Activated naive CD4-positive, alpha-beta T cell treated with anti-CD3 and anti-CD28 coated beads for 36 hours (primary cell): Measurements from ENCODE around the gene SLC26A9. TPM values are rescaled to one million over a fixed set of nuclear protein-coding genes. Genes with fewer than 3 reads are reported as not detected.

ENCODE experiments used
- CTCF ChIA-PET: fragments of 350-600 bp; sonication (Branson Sonifier 250); formaldehyde crosslinking; loops from one replicate; lab custom pipeline; 2021; ENCODE audit warnings: antibody characterized with exemption; lab: Charles Lee
- DNase-seq: peaks from one replicate; pipeline ENCODE4 v3.0.0-alpha.2; 2020
- H3K27ac Mint-ChIP-seq: one replicate; pipeline ENCODE4 v1.8.0; 2021; ENCODE audit warnings: mild to moderate bottlenecking, mixed read lengths
- H3K27me3 Mint-ChIP-seq: one replicate; pipeline ENCODE4 v1.8.0; 2021; ENCODE audit warnings: low read depth, mixed read lengths
- H3K36me3 Mint-ChIP-seq: one replicate; pipeline ENCODE4 v1.8.0; 2021; ENCODE audit warnings: low read depth, mixed read lengths
- H3K4me1 Mint-ChIP-seq: one replicate; pipeline ENCODE4 v1.8.0; 2021; ENCODE audit warnings: low read depth, mixed read lengths
- H3K4me3 Mint-ChIP-seq: one replicate; pipeline ENCODE4 v1.8.0; 2021; ENCODE audit warnings: mild to moderate bottlenecking, moderate library complexity, mixed read lengths
- H3K9me3 Mint-ChIP-seq: one replicate; pipeline ENCODE4 v1.8.0; 2021; ENCODE audit warnings: mixed read lengths
- intact Hi-C: fragments of 100-400 bp; cut with micrococcal nuclease; formaldehyde crosslinking; loops from one replicate; pipeline ENCODE4 v1.15.1; 2023
- total RNA-seq, 2 experiments: library from RNA; stranded (reverse); gene quantifications; one replicate each; pipeline ENCODE4 v1.2.3, GENCODE V29; 2021

The SLC26A9 gene
- total RNA-seq, 2 experiments from 2014 or later: not detected

DNA sequence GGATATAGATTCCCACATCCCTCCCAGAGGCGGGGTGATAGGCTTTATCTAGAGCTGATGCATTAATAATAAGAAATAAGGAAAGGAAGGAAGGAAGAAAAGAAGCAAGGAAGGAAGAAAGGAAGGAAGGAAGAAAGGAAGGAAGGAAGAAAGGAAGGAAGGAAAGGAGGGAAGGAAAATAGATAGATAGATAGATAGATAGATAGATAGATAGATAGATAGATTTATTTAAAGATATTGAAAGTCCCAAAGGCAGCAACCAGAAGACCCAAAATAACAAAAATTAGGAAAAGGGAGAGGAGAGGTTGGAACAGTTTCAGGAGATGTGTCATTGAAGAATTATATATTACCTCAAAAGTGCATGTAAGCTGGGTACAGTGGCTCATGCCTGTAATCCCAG, 12.2 kb upstream of the SLC26A9 start:
- Mint-ChIP-seq H3K9me3 (no peaks in the 10 kb centered on the region), H3K27ac (no peak overlapping the region), H3K27me3 (peaks cover 12% of the 10 kb centered on the region), H3K4me1 (no peaks in the 10 kb centered on the region), H3K4me3 (no peak overlapping the region), H3K36me3 (no peaks in the 10 kb centered on the region)
- CTCF ChIA-PET: no interaction called here
- DNase-seq: no peak
- intact Hi-C loops: no loop called here

GRCh38 chr1:205954819-205955404, 11.7 kb upstream of the SLC26A9 start:
- H3K4me1 Mint-ChIP-seq: no peaks in the 10 kb centered on the region
- no peak for DNase-seq
- CTCF ChIA-PET: no interaction called here
- H3K27me3 Mint-ChIP-seq: peaks cover 9% of the 10 kb centered on the region
- no peaks in the 10 kb centered on the region for H3K9me3 Mint-ChIP-seq
- no peaks in the 10 kb centered on the region for H3K36me3 Mint-ChIP-seq
- intact Hi-C loops: no loop called here
- H3K4me3 Mint-ChIP-seq: no peak overlapping the region
- no peak overlapping the region for H3K27ac Mint-ChIP-seq

DNA sequence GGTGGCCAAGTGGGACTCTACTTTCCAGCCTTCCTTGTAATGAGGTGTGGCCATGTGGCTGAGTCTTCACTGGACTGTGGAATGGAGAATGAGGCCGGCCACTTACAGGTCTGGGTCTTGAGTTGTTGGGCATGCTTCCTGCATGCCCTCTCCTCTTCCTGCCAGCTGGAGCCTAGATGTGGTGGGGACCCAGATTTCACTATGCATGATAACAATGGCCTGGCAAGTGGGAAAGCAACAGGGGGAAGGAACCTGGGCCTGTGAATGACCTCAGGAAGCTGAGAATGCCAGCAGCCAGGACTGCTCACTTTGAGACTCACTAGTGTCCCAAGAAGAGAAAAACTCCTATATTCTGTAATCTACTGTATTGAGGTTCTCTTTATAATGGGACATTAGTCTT, 8.5 kb upstream of the SLC26A9 start:
- Mint-ChIP-seq H3K27me3 (peaks cover 4% of the 10 kb centered on the region), H3K9me3 (no peaks in the 10 kb centered on the region), H3K4me1 (no peaks in the 10 kb centered on the region), H3K36me3 (no peaks in the 10 kb centered on the region), H3K27ac (no peak overlapping the region), H3K4me3 (no peak overlapping the region)
- intact Hi-C loops: no loop called here
- CTCF ChIA-PET: interaction anchor here (1.5 to 3.1 kb wide), 3 partner anchors 9 to 35 kb away, joined by 5 to 20 read pairs (median 8); partner anchors contain the start of gene SLC26A9
- no peak for DNase-seq

DNA sequence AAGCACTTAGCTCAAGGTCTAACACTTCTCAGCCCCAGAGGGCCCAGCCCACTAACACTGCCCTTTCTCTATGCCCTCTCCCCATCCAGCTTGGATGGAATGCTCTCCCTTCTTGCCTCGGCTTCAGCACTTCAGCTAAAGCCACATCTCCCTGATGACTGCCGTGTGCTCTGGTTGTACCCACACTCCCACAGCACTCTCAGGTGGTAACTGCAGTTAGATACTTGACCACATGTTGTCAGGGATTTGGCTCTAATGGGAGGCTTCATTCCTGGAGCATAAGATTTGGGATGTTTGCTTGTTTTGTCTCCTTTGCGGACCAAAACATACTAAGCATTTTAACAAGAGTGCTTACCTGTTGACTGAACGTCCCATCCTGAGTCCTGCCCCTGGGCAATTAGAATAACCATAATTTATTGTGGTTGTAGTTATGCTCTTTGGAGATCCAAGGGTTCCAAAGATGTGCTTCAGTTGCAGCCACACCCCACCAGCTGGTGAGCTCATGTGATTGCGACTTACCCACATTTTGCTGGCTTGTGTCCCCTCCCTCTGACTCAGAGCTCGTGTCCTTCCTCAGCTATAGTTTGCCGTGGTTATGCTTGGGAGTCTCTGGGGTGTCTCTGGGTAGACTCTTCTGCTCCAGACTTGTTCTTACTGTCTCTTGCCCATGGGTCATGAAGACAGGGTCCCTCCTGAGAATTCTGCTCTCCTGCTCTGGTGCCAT, 7.7 kb upstream of the SLC26A9 start:
- no peak for DNase-seq
- intact Hi-C loops: no loop called here
- H3K36me3 Mint-ChIP-seq: no peaks in the 10 kb centered on the region
- no peak overlapping the region for H3K27ac Mint-ChIP-seq
- no peaks in the 10 kb centered on the region for H3K9me3 Mint-ChIP-seq
- H3K4me3 Mint-ChIP-seq: no peak overlapping the region
- no peaks in the 10 kb centered on the region for H3K4me1 Mint-ChIP-seq
- CTCF ChIA-PET: interaction anchor here (1.1 to 3.1 kb wide), 4 partner anchors 8 to 155 kb away, joined by 4 to 20 read pairs (median 6); partner anchors contain the start of gene SLC26A9
- peaks cover 4% of the 10 kb centered on the region for H3K27me3 Mint-ChIP-seq

- Mint-ChIP-seq H3K4me3 (no peak overlapping the region), H3K9me3 (no peaks in the 10 kb centered on the region), H3K4me1 (no peaks in the 10 kb centered on the region), H3K27ac (no peak overlapping the region), H3K27me3 (peaks cover 3% of the 10 kb centered on the region), H3K36me3 (no peaks in the 10 kb centered on the region)
- CTCF ChIA-PET: interaction anchor here (1.1 to 3.1 kb wide), 2 partner anchors 27 to 156 kb away, joined by 4 to 20 read pairs; no protein-coding TSS in a partner anchor
- DNase-seq: no peak
- intact Hi-C loops: no loop called here
Measured at GRCh38 chr1:205950280-205950679, 7.0 kb upstream of the SLC26A9 start.

DNA sequence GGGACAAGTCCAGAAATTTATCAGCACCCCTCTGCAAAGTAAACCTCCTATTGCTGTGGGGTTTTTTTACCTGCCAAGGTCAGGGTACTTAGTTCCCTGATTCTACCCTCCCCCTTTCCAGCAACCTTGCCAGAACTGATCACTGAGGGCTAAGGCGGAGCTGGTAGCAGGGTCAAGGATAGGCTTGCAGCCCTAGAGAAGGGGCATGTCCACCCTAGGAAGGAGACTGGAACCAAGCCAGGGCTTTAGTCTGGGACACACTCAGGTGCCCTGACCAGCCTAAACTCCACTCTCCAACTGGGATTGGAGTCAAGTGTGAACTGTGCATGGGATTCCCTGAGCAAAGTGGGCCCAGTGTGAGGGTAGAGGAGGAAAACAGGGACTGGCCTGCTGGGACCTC, 6.5 kb upstream of the SLC26A9 start:
- CTCF ChIA-PET: interaction anchor here (1.2 to 3.1 kb wide), 2 partner anchors 27 to 28 kb away, joined by 4 to 20 read pairs; no protein-coding TSS in a partner anchor
- no peak overlapping the region for H3K27ac Mint-ChIP-seq
- no peaks in the 10 kb centered on the region for H3K36me3 Mint-ChIP-seq
- no peaks in the 10 kb centered on the region for H3K4me1 Mint-ChIP-seq
- DNase-seq: no peak
- H3K4me3 Mint-ChIP-seq: no peak overlapping the region
- intact Hi-C loops: no loop called here
- no peaks in the 10 kb centered on the region for H3K27me3 Mint-ChIP-seq
- H3K9me3 Mint-ChIP-seq: no peaks in the 10 kb centered on the region

DNA sequence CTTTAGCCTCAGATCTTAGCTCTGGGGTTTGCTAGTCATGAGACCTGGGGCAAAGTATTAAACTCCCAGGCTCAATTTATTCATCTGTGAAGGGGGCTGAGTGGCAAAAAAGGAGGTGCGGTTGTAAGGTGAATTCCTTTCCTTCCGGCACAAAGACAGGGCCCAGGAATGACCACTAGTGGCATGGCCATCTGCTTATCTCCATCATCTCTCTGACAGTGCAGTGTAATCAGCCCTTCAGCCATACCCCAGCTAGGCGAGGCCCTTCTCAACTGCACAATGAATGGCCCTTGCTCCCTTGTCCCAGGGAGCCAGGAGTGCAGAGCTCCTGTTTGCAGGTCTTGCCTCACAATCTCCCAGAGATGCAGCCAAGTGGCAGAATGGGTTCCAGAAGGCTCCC, 5.6 kb upstream of the SLC26A9 start:
- CTCF ChIA-PET: interaction anchor here (1.2 kb wide), 1 partner anchor 28 kb away, joined by 4 read pairs; no protein-coding TSS in a partner anchor
- no peaks in the 10 kb centered on the region for H3K9me3 Mint-ChIP-seq
- H3K4me3 Mint-ChIP-seq: no peak overlapping the region
- intact Hi-C loops: no loop called here
- peaks cover under 1% of the 10 kb centered on the region for H3K27me3 Mint-ChIP-seq
- DNase-seq: no peak
- no peak overlapping the region for H3K27ac Mint-ChIP-seq
- H3K4me1 Mint-ChIP-seq: no peaks in the 10 kb centered on the region
- H3K36me3 Mint-ChIP-seq: no peaks in the 10 kb centered on the region

- no peak overlapping the region for H3K4me3 Mint-ChIP-seq
- CTCF ChIA-PET: interaction anchor here (1.8 kb wide), 1 partner anchor 29 kb away, joined by 4 read pairs; no protein-coding TSS in a partner anchor
- H3K27ac Mint-ChIP-seq: no peak overlapping the region
- peaks cover 4% of the 10 kb centered on the region for H3K27me3 Mint-ChIP-seq
- intact Hi-C loops: no loop called here
- no peak for DNase-seq
- no peaks in the 10 kb centered on the region for H3K4me1 Mint-ChIP-seq
- H3K9me3 Mint-ChIP-seq: no peaks in the 10 kb centered on the region
- H3K36me3 Mint-ChIP-seq: no peaks in the 10 kb centered on the region
Measured at GRCh38 chr1:205948039-205948438, 4.8 kb upstream of the SLC26A9 start.

DNA sequence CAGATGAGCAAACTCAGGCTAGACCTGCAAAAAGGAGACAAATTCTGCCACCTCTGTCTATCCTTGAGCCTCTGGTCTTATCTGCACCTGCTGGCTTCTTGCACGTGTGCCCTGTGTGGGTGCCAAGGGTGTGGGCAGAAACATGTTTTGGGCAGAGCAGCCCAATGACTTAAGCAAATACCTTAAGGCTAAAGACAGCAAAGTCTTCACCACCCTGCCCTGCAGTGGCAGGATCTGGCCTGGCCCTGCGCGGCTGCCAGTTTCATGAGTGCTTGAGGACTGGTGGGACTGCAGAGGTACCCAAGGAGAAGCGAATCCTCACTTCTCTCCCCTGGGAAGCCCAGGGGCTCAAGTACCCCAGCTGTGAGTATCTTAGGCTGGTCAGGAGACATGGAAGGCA, 3.8 kb upstream of the SLC26A9 start:
- Mint-ChIP-seq H3K36me3 (no peaks in the 10 kb centered on the region), H3K27ac (no peak overlapping the region), H3K4me3 (no peak overlapping the region), H3K9me3 (no peaks in the 10 kb centered on the region), H3K27me3 (peaks cover 10% of the 10 kb centered on the region), H3K4me1 (no peaks in the 10 kb centered on the region)
- DNase-seq: no peak
- intact Hi-C loops: no loop called here
- CTCF ChIA-PET: interaction anchor here (1.8 kb wide), 1 partner anchor 30 kb away, joined by 4 read pairs; no protein-coding TSS in a partner anchor

DNA sequence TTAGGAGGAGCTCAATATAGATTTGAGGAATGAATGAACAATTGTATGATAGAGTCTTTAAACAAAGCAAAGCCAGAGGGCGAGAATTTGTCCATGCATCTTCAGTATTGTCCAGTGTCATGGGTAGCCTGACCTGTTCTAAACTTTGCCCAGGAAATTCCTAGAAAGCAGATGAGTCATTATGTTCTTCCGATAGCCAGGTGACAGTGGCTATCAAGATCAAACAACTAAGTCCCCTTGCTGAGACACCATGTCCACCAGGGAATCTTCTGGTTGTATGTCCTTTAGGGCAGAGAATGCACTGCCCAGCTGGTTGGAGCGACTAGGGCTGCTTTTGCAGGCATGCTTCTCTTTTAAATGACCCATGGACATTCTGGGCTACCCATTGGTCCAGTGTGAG, 1.8 kb upstream of the SLC26A9 start:
- no peak for DNase-seq
- Mint-ChIP-seq H3K9me3 (no peaks in the 10 kb centered on the region), H3K27ac (no peak overlapping the region), H3K27me3 (peaks cover 23% of the 10 kb centered on the region), H3K4me1 (no peaks in the 10 kb centered on the region), H3K4me3 (no peak overlapping the region), H3K36me3 (no peaks in the 10 kb centered on the region)
- CTCF ChIA-PET: no interaction called here
- intact Hi-C loops: no loop called here

DNA sequence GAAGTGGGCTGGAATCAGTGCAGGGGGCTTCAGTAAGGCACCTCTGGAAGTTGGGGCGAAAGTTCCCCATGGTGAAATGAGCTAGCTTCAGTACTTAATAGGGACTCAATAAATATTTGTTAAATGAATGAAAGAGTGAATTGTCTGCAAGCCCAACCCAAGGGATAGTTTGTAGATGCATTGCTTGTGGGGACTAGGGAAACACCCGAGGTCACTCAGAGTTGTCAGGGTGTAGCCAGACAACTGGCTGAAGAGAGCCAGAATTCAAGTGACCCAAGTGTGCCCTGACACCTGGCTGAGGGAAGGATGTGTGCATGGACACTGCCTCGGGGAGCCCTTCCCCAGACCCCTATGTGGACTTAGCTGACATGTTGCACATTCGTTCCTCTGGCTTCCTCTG, 1.3 kb upstream of the SLC26A9 start:
- Mint-ChIP-seq H3K27me3 (peaks cover 28% of the 10 kb centered on the region), H3K4me1 (no peaks in the 10 kb centered on the region), H3K4me3 (no peak overlapping the region), H3K36me3 (no peaks in the 10 kb centered on the region), H3K9me3 (no peaks in the 10 kb centered on the region), H3K27ac (no peak overlapping the region)
- DNase-seq: no peak
- intact Hi-C loops: no loop called here
- CTCF ChIA-PET: interaction anchor here (0.9 kb wide), 1 partner anchor 26 kb away, joined by 3 read pairs; no protein-coding TSS in a partner anchor

- Mint-ChIP-seq H3K36me3 (no peaks in the 10 kb centered on the region), H3K27me3 (peaks cover 39% of the 10 kb centered on the region)
- DNase-seq: no peak
Measured at GRCh38 chr1:205942631-205943159, 561 bp downstream of the SLC26A9 start.

More at GRCh38 chr1:205942631-205943159, 561 bp downstream of the SLC26A9 start:
- intact Hi-C loops: no loop called here
- Mint-ChIP-seq H3K4me1 (no peaks in the 10 kb centered on the region), H3K9me3 (no peaks in the 10 kb centered on the region), H3K4me3 (no peak overlapping the region), H3K27ac (no peak overlapping the region)
- CTCF ChIA-PET: interaction anchor here (1.3 to 1.9 kb wide), 2 partner anchors 9 to 35 kb away, joined by 3 to 5 read pairs; no protein-coding TSS in a partner anchor
